GM23338 (cell line): Measurements from ENCODE around the gene PAGE1.

ENCODE experiments used
- CREB1 ChIP-seq: fragments of 250-450 bp; sonication (Bioruptor Pico); IDR thresholded peaks from 2 replicates; pipeline ENCODE4 v1.5.0; 2020; ENCODE audit warnings: low read depth, mild to moderate bottlenecking, moderate library complexity
- CTCF ChIP-seq, 2 experiments: fragments of 200-600 bp in 1 of 2; sonication (generic) in 1 of 2; conservative IDR thresholded peaks; 2 replicates each; pipeline versions ENCODE4 v1.5.1 to v1.6.1; 2016 to 2017; ENCODE audit warnings: antibody characterized with exemption in 2 of 2, low read depth in 2 of 2, mild to moderate bottlenecking in 2 of 2, moderate library complexity in 1 of 2
- ETS1 ChIP-seq: IDR thresholded peaks from 2 replicates; pipeline ENCODE4 v1.6.1; 2016; ENCODE audit warnings: antibody characterized with exemption
- EZH2 ChIP-seq: fragments of 200-600 bp; sonication (generic); IDR thresholded peaks from one replicate; pipeline ENCODE4 v1.8.0; 2017; ENCODE audit warnings: antibody characterized with exemption, mild to moderate bottlenecking, low read depth; ENCODE audit not compliant: unreplicated experiment
- EZH2phosphoT487 ChIP-seq: fragments of 200-600 bp; sonication (generic); IDR thresholded peaks from one replicate; pipeline ENCODE4 v1.8.1; 2018; ENCODE audit warnings: antibody characterized with exemption; ENCODE audit not compliant: unreplicated experiment
- POLR2AphosphoS5 ChIP-seq: IDR thresholded peaks from 2 replicates; pipeline ENCODE4 v1.6.1; 2016; ENCODE audit warnings: antibody characterized with exemption, low read depth
- REST ChIP-seq: IDR thresholded peaks from one replicate; pipeline ENCODE4 v1.6.1; 2018; ENCODE audit warnings: antibody characterized with exemption; ENCODE audit not compliant: unreplicated experiment
- ZNF331 ChIP-seq: fragments of 250-450 bp; sonication (Bioruptor Pico); IDR thresholded peaks from 2 replicates; pipeline ENCODE4 v1.5.0; 2020; ENCODE audit warnings: low read depth, mild to moderate bottlenecking, moderate library complexity

- no peak for TF ChIP-seq CTCF (conservative IDR thresholded peaks at IDR 0.05; ENCODE audit: low read depth in 2 of 2)
- TF ChIP-seq POLR2AphosphoS5, result no peak
- no peak for TF ChIP-seq ETS1
- TF ChIP-seq EZH2, result no peak
- no peak for TF ChIP-seq REST
- no peak for TF ChIP-seq EZH2phosphoT487
- no peak for TF ChIP-seq ZNF331
- no peak for TF ChIP-seq CREB1 (CRISPR knock-in tag)
These were observed 9.1 kb upstream of the PAGE1 start for GRCh38 chrX:49704691-49705404.
